Pancreas (tissue), 10 donors: Measurements from ENCODE around the gene PSMA3. TPM values are rescaled to one million over a fixed set of nuclear protein-coding genes. Genes with fewer than 3 reads are reported as not detected.

Source experiments
- ATAC-seq, 4 donors: fragments of 200-7000 bp; cut with Tn5 transposase; one replicate each; pipeline versions ENCODE4 v1.8.0 to v1.9.1; 2020; ENCODE audit warnings: mild to moderate bottlenecking in 4 of 4, moderate library complexity in 4 of 4
- DNase-seq, 6 donors: peaks; one replicate each; pipeline ENCODE4 v3.0.0-alpha.2; 2020
- FAIRE-seq: peaks from 2 replicates; lab custom pipeline; 2012; peaks lifted over from hg19 to GRCh38; lab: Jason Lieb, UNC
- H3K27ac ChIP-seq, 4 donors: fragments of 200-600 bp; sonication (generic); 1 replicate in 3 of 4; 2 replicates in 1 of 4; pipeline versions ENCODE4 v1.5.0 to v1.8.0; 2020
- H3K27me3 ChIP-seq, 4 donors: fragments of 200-600 bp; one replicate each; pipeline ENCODE4 v1.8.0; 2021
- H3K36me3 ChIP-seq, 3 donors: fragments of 200-600 bp; sonication (generic) in 1 of 3; one replicate each; pipeline versions ENCODE4 v1.5.0 to v1.8.0; 2020 to 2021
- H3K4me1 ChIP-seq, 3 donors: fragments of 200-600 bp; one replicate each; pipeline ENCODE4 v1.8.0; 2021
- H3K4me3 ChIP-seq, 4 donors: fragments of 200-600 bp; sonication (generic) in 2 of 4; one replicate each; pipeline versions ENCODE4 v1.5.0 to v1.8.0; 2020 to 2021
- H3K9me3 ChIP-seq, 4 donors: fragments of 200-600 bp; one replicate each; pipeline ENCODE4 v1.8.0; 2021
- WGBS, 2 donors: extraction: QIAGEN DNeasy Blood & Tissue Kit; methylation state at CpG; one replicate each; pipeline ENCODE4 v1.1.7; 2013; 5-methylcytosine and 5-hydroxymethylcytosine counted together
- intact Hi-C, 3 donors: fragments of 100-400 bp; cut with DNase I; formaldehyde crosslinking; loops; one replicate each; pipeline versions ENCODE4 v1.11.1 to v1.14.2; 2022
- polyA plus RNA-seq, 2 donors: library from polyadenylated mRNA; stranded (reverse); fragments of 200-250 nt; gene quantifications; one replicate each; pipeline ENCODE4 v1.2.3, GENCODE V29; 2013
- total RNA-seq, 6 donors: library from RNA; stranded (reverse); fragmentation: NEBNext Ultra II Directional in 4 of 6; extraction: Animal tissue kit (Norgen Biotek cat#: 25700) in 4 of 6; gene quantifications; one replicate each; pipeline versions ENCODE4 v1.2.1 to v1.2.4, GENCODE V29; 2021 to 2023
- TF ChIP-seq, protein P1 (sequence below), 4 donors: fragments of 200-600 bp; sonication (generic) in 3 of 4; IDR thresholded peaks; one replicate each; pipeline versions ENCODE4 v1.5.0 to v1.8.0; 2021; ENCODE audit warnings: antibody characterized with exemption in 4 of 4
- donor health status: healthy with polysubstance abuse.
- donor health status: DM: no; HTN: no; CAD: no; lungs with moderate emphysema.
- donor health status: DM: no; HTN: no; CAD: no.
- donor health status: control.
- donor health status: control.
- donor health status: Bipolar disorder and iron deficiency.
- donor health status: DM: yes; HTN: yes; CAD: no.
- donor health status: DM: no; HTN: no; CAD: no.
- donor health status: DM: no; HTN: no; CAD: no.
- donor health status: DM: yes; HTN: yes; CAD: no.

PSMA3 gene
- total and polyA plus RNA-seq, 8 donors, result 40.0 to 74.7 (median 62.6) TPM

DNA sequence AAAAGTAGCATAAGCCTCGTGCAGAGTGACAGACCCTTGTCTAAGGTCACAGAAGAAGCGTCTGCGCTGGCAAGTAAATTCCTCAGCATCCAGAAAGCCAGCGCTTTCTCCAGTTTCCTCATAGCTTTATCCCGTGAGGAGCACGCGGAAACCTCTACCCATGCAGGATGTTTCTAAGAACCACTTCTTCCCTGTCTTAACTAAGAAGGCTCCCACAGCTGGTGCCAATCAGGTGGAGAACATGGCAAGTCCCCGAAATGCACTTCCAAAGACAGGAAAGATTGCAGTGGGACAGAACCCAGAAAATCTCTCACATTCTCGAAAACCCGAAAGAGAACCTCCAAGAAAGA is 52.7 kb downstream of the PSMA3 start:
- H3K4me1 ChIP-seq, result peaks cover 10 to 25% (median 16%) of the 10 kb centered on the region in 3 donors
- DNase-seq (no peak), FAIRE-seq (no peak), ATAC-seq (peak; percentile 0 to 4 (median 2))
- H3K9me3 ChIP-seq, result no peaks in the 10 kb centered on the region
- peak overlapping the region; percentile 34 to 67 (median 50) for H3K4me3 ChIP-seq
- no peaks in the 10 kb centered on the region for H3K27me3 ChIP-seq
- intact Hi-C loops, result loop anchor here in 1 of 3 donors (10.0 kb wide), 1 partner anchor 53 kb away; the partner anchor contains the start of gene PSMA3
- TF ChIP-seq, protein P1, sequence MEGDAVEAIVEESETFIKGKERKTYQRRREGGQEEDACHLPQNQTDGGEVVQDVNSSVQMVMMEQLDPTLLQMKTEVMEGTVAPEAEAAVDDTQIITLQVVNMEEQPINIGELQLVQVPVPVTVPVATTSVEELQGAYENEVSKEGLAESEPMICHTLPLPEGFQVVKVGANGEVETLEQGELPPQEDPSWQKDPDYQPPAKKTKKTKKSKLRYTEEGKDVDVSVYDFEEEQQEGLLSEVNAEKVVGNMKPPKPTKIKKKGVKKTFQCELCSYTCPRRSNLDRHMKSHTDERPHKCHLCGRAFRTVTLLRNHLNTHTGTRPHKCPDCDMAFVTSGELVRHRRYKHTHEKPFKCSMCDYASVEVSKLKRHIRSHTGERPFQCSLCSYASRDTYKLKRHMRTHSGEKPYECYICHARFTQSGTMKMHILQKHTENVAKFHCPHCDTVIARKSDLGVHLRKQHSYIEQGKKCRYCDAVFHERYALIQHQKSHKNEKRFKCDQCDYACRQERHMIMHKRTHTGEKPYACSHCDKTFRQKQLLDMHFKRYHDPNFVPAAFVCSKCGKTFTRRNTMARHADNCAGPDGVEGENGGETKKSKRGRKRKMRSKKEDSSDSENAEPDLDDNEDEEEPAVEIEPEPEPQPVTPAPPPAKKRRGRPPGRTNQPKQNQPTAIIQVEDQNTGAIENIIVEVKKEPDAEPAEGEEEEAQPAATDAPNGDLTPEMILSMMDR (IDR thresholded peaks at IDR 0.05), result no peak
- 0% methylated on average over 10 of the region's 10 CpGs for WGBS, 2 donors
- no peaks in the 10 kb centered on the region for H3K36me3 ChIP-seq
- H3K27ac ChIP-seq, result peak overlapping the region; percentile 82 to 96 (median 90)

DNA sequence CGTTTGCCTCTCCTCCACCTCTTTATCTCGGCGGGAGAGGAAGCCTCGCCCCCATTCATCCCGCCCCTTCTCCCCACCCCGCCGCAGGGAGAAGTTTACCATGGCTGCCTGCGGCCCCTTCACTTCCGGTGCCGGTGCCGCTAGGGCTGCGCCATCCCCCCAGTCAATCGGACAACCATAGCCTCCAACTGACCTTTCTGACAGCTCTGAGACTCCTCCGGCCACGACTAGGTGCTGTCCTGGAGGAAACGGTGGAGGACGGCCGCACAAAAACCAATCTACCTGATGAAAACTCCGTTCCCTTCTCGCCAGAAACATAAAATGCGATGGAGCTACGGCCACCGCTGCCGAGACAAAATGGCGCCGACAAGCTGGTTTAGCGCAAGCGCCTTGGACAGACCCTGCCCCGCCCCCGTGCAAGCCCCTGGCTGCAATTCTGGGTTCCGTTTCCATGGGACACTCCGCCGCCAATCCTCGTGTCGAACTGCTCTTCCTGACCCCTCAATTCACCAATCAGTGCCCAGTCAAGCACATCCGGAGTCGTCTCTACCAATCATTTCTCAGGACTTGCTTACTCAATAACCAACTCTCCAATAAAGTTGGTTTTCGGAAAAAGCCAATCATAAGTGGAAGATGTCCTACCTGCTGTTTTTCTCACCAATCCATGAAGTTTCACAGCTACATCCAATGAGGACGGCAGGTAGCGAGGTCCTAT is 53.3 kb downstream of the PSMA3 start:
- FAIRE-seq (peak; percentile 99), ATAC-seq (peak; percentile 89 to 96 (median 90)), DNase-seq (peak; percentile 93 to 99 (median 98))
- Histone ChIP-seq H3K4me3 (peak overlapping the region; percentile 87 to 99 (median 92)), H3K9me3 (no peaks in the 10 kb centered on the region), H3K36me3 (no peaks in the 10 kb centered on the region), H3K27me3 (no peaks in the 10 kb centered on the region), H3K27ac (peak overlapping the region; percentile 89 to 96 (median 94)), H3K4me1 (peaks cover 10 to 25% (median 16%) of the 10 kb centered on the region in 3 donors)
- intact Hi-C loops, result loop anchor here in 1 of 3 donors (10.0 kb wide), 1 partner anchor 53 kb away; the partner anchor contains the start of gene PSMA3
- TF ChIP-seq, protein P1 (IDR thresholded peaks at IDR 0.05), result no peak
- 1% methylated on average over 40 of the region's 40 CpGs for WGBS, 2 donors

DNA sequence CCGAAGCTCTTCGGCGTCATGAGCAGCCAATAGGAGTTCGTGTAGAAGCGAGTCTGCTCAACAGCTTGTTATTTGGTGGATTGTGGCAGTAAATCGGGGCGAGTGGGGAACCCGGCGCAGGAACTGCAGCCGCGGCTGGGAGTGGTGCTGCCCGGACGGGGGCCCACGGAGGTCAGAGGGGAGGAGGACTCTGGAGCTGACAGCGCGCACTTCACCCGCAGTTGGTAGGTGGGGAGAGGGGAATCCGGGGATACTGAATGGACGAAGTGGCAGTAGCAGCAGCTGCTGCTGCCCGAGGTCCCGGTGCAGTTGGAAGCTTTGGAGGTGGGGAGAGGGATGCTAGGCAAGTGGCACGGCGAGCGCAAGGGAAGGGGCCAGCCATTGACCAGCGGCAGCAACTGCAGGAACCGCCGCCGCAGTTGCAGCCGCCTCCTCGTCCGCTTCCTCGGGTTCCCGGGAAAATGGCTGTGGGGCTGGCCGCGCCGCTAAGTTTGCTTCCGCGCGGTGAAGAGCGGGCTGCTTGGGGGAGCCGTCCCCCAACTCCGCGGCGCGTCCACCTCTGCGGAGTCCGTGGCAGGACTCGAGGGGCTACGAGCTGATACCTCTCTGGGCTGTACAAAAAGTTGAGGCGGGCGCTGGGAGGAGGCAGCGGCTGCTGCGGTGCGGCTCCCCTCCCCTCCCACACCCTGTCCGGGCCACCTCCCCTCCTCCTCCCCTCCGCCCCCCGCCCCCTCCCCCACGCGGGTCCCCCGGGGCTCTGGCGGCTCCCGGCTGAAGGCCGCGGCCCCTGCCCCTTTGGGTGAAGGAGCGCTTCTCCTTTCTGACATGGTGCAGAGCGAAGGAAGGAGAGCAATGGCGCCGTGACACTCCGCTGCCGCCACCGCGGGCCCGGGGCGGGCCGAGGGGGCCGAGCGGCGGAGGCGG is 54.1 kb downstream of the PSMA3 start, which contains the start of gene ARID4A:
TSS of gene ARID4A (plus strand) at position 79 of the 924 bp plus-strand sequence. CDS start 1,300 bp downstream, outside the sequence.
- FAIRE-seq (no peak), DNase-seq (peak in 5 of 6 donors; percentile 13 to 93 (median 81)), ATAC-seq (peak; percentile 21 to 50 (median 39))
- Histone ChIP-seq H3K4me1 (peaks cover 10 to 25% (median 16%) of the 10 kb centered on the region in 3 donors), H3K27ac (peak within 1 kb of the TSS; percentile 89 to 96 (median 94)), H3K36me3 (peaks cover 0 to 3% (median 0%) of the 10 kb centered on the region in 3 donors), H3K27me3 (no peaks in the 10 kb centered on the region), H3K4me3 (peak within 1 kb of the TSS; percentile 87 to 99 (median 92)), H3K9me3 (no peaks in the 10 kb centered on the region)
- intact Hi-C loops, result loop anchor here in 1 of 3 donors (10.0 kb wide), 1 partner anchor 54 kb away; the partner anchor contains the start of gene PSMA3
- TF ChIP-seq, protein P1 (IDR thresholded peaks at IDR 0.05), result no peak
- WGBS, 2 donors, result 0% methylated on average over 42 to 78 of the region's 79 CpGs

DNA sequence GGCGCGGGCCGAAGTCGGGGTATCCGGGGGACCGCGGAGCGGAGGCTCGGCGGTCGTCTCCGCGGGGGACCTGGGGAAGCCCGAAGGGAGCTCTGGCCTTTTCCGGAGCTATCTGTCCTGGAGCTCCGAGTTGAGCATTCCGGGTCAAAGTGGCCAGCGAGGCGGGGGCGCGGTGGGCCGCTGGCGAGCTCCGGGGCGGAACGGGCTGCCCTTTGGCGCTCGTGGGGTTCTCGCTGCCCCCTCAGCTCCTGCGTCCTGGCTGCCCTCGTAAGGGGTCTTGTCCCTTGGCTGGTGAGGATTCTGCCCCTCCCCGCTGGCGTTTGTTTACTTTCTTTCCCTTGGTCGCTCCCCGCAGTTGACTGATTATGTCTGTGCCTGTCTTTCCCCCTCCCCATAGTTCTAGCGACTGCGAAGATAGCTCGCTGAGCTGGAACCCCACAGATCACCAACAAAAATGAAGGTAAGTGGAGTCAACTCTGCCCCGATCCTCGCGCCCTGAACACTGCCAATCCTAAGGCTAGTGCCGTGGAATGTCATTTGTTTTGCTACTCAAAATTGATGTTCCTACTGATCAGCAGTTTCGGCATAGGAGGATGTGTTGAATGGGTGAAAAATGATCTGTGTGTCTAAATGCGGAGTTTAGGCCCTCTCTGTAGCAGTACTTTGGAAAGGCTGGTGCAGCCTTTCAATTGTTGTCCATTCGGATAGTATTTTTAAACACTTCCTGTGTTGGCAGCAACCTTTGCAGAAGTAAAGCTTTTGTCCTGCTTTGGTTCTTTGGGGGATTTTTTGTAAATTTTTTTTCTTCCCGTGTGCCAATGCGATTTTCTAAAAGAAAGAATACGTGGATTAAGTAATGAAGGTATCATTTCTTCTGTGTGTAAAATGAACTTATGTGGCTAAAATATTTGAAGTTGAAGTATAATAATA is 55.0 kb downstream of the PSMA3 start:
- H3K4me1 ChIP-seq, result peaks cover 10 to 25% (median 16%) of the 10 kb centered on the region in 3 donors
- peaks cover 0 to 3% (median 0%) of the 10 kb centered on the region in 3 donors for H3K36me3 ChIP-seq
- 1 to 3% methylated on average over 48 of the region's 48 CpGs for WGBS, 2 donors
- FAIRE-seq (no peak), DNase-seq (peak in 5 of 6 donors; percentile 8 to 72 (median 37)), ATAC-seq (no peak)
- intact Hi-C loops, result loop anchor here in 1 of 3 donors (10.0 kb wide), 1 partner anchor 55 kb away; the partner anchor contains the start of gene PSMA3
- TF ChIP-seq, protein P1 (IDR thresholded peaks at IDR 0.05), result no peak
- peak overlapping the region; percentile 86 to 96 (median 94) for H3K27ac ChIP-seq
- no peaks in the 10 kb centered on the region for H3K27me3 ChIP-seq
- no peaks in the 10 kb centered on the region for H3K9me3 ChIP-seq
- H3K4me3 ChIP-seq, result peak overlapping the region; percentile 87 to 99 (median 92)
